ENCODE results near the gene ESYT2.
"Not testable (repeated sequence)": the region's sequence is repeated elsewhere in the genome, so short reads cannot be mapped to it uniquely, and the experiment has no call there.

ESYT2 gene

DNA sequence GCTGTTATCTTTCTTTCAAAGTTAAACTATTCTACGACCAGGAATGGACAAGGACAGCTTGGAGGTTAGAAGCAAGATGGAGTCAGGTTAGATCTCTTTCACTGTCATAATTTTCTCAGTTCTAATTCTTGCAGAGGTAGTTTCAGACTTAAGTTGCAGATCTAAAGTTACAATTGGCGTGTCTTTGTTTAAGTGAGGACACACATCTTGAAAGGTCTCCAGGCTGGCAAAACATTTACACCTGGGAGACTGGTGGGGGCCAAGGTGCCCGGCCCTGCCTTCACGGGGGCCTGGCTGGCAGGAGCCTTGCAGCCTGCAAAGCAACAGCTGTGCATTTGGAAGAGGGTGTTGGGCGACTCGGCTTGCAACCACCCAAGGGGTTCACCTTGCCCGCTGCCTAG is 25.4 kb upstream of the ESYT2 start:
- no peak for DNase-seq

DNA sequence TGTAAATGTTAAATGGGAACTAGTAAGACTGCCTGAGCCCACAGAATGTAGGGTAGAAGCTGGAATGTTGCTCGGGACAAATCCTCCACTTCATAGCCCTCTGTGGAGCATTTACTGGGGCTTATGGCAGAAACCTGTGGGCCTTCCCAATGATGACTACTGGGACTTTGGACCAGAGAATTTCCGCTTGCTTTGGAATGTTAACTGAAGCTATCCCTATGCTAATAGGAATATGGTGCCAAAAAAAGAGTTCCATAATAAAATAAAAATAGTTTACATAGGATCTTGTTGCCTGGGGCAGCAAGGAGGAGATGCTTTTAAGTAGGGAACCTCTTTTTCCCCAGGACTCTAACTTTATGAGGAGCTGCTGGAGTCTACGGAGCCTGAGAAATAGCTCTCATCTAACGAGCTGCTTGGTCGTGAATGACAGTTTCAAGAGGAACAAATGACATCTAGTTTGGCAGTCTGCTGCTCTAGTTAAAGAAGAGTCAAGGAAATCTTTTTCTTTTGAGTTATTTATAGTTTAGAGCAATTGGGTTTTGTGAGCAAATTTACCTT is 21.3 kb upstream of the ESYT2 start:
- no peak for DNase-seq

DNA sequence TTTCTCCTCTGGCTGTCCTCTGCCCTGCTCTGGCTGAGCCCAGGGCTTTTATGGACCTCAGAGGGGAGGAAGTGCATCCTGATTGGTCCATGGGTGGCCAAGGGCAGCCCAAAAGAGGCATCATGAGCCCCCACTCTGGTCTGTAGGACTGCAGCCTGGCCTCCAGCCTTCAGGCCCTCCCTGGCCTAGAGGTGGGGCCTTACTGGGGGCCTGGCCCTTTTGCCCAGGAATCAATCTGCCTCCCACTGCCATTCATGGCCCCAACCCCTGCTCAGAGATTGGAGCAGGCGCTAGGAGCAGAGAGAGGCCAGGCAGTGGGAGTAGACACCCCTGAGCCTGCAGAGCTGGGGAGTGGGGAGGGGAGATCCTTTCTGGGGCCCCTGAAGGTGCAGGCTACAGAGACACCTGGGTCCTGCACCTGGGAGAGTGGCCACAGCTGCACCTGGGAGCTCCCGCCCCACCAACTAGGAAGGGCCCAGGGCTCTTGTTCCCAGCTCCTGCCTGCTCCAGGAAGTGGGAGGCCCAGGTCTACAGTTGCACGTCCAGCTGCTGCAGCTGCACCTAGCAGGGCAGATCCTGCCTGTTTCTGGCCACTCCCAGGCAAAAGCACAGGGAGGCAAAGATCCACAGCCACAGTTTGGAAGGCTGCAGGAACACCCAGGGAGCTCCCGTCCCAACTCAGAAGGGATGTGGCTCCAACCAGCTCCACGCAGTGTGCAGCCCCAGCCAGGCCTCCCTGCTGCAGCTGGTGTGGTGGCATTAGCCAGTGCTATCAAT is 20.6 kb upstream of the ESYT2 start:
- DNase-seq: no peak

DNA sequence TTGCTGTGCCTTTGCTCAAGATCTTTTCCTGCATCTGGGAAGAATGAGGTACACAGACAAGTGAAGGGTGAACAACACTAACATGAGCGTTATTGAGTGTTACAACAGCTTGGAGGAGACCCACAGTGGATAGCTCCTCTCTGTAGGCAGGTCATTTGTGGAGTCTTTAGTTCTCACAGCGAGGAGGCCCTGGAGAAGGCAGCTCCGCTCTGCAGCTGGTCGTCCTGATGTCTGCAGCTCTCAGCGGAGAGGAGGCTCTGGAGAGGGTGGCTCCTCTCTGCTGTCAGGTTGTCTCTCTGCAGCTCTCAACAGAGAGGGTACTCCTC is 20.1 kb upstream of the ESYT2 start:
- DNase-seq: no peak

DNA sequence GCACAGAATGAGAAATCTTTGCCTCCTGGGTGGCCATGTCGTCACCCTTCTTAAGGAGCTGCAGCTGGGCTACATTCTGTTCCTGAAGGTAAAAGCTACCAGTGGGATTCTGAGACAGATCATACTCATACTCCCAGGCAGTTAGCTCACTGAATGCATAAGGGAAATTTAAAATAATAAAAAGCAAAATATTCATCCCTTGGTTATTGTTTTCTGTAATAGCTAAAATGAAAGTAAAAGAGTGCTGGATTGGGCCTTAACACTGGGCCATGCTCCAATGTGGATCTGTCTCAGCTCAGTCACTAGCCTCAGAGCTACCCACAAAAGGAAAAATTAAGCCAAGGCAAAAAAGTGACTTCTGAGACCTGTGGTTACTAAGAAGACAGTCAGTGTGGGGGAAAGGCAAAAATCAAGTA is 18.1 kb upstream of the ESYT2 start:
- no peak for DNase-seq

DNA sequence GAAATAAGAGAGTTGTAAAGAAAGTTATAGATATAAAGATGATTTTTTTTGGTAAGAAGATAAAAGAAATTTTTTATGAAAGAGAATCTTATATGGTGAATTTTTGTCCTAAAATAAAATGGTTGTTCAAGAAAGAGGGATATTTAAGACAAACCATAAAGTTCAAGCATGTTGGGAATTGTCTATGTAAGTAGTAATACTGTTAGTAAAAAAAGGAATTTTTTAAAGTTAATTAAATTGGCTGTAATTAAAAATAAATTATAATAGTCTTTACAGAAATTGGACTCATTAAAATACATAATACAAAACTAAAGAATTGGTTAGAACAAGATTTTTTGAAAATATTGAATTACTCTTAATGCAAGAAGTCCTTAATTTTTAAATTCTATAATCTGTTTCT is 17.0 kb upstream of the ESYT2 start:
- no peak for DNase-seq

DNA sequence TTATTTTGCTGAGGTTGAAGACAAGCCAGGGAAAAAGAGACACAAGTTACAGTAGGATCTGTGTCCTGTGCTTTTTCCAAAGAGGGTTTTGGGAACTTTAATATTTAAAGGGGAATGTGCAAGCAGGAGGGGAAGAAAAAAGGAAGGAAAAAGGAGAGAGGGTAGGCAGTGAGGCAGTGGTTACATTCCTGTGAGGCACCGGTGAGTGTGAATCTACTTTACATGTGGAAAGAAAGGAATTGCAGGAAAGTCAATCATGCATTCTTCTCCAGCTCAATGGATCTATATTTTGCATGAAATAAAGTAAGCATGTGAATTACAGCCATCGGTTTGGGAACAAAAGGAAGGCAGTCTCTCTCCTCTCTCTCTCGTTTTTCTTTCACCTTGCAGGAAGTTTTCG is 14.5 kb upstream of the ESYT2 start:
- no peak for DNase-seq

DNA sequence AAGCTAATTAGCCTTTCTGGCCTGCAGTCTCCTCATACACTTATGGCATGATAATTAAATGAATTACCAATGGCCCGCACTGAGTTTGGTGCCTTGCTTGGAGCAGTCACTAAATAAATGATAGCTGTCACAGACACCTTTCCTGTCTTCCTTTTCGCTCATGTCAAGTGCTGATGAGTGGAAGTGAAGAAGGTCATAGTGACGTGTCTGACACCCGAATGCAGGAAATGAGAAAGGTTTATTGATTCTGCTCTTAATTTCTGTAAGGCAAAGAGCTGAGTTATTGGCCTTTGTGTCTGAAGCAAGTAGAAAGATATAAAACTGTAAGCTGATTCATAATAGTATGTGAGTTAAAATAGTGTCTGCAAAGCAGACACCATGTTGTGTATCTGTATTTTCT is 13.2 kb upstream of the ESYT2 start:
- no peak for DNase-seq

DNA sequence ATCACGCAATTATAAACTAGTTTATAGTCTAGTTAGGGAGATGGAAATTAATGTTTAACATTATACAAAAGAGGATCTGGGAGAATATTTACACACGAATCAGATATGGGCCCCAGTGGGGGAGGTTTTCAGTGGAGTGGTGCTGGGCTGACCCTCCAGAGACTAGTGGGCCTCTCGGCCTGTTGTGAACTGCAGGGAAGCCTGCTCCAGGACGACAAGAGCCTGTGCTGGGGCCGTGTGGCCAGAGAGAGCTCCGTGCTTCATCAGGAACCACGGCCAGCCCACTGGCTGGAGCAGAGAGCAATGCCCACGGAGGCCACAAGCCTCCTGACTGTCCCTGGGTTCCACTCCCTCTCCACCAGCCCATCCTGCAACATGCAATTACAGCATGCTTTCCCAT is 11.3 kb upstream of the ESYT2 start:
- no peak for DNase-seq

DNA sequence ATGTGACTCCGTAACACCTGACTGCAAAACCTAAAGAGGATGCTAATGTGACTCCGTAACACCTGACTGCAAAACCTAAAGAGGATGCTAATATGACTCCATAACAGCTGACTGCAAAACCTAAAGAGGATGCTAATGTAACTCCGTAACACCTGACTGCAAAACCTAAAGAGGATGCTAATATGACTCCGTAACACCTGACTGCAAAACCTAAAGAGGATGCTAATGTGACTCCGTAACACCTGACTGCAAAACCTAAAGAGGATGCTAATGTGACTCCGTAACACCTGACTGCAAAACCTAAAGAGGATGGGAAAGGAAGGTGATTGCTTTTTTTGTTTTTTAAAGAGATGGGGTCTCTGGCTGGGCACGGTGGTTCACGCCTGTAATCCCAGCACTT is 9.9 kb upstream of the ESYT2 start:
- DNase-seq: not testable (repeated sequence)

DNA sequence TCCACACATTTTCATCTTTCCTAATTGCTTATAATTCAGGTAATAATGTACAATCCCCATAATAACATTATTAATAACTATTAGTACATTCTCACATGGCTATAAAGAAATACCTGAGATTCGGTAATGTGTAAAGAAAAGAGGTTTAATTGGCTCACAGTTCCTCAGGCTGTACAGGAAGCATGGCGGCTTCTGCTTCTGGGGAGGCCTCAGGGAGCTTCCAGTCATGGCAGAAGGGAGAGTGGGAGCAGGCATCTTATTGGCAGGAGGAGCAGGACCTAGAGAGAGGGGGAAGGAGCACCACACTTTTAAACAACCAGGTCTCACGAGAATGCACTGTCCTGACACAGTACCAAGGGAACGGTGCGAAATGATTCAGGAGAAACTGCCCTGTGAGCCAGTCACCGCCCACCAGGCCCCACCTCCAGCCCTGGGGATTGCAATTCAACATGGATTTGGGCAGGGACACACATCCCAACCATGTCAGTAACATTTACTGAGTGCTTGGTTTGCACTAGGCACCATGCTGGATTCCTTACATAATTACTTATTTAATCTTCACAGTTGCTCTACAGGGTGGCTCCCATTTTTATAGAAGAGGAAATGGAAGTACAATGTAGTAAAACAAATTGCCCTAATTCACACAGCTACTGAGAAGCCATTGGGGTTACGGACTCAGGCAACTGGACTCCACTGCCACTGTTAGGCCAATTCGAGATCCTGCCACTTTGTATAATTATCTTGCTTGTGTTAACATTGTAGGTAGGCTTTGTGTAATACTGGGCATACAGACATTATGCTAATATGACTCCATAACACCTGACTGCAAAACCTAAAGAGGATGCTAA is 8.7 kb upstream of the ESYT2 start:
- DNase-seq: no peak

DNA sequence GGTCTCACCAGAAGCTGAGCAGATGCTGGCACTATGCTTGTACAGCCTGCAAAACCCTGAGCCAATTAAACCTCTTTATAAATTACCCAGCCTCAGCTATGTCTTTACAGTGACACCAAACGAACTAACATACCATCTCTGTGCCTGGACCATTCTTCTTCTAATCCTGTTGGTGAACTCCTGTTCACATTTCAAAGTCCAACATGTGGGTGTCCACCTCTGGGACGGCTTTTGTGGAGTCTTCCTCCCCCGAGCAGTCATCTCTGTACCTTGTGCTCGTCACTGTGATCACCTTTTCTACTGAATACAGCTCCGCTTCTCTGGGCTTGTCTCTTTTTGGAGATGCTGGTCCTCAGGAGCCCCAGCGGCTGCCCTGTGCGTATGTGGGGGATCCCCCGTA is 7.4 kb upstream of the ESYT2 start:
- no peak for DNase-seq

DNA sequence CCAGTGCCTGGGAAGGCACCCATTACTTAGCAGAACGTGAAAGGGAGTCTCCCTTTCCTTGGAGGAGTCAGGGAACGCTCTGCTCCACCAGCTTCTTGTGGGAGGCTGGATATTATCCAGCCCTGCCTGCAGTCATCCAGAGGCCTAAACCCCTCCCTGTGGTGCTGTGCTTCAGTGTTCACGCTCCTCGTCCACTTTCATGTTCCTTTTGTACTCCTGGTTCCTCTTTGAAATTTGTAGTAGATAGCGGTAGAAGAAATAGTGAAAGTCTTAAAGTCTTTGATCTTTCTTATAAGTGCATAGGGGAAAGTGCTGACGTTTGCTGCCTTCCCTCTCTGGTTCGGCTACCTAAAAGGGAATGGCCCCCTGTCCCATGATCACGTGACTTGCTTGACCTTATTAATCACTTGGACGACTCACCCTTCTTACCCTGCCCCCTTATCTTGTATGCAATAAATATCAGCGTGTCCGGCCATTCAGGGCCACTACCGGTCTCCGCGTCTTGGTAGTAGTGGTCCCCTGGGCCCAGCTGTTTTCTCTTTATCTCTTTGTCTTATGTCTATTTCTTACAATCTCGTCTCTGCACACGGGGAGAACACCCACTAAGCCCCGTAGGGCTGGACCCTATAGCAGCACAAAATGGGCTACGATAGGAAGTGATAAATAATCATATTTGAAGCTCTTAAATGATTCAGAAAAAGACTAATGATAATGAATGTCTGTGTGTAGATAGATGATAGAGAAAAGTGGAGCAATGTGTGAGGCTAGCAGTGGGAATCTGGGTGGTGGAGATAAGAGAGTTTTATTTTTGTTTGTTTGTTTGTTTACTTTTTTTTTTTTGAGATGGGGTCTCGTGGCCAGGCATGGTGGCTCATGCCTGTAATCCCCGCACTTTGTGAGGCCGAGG is 5.8 kb upstream of the ESYT2 start:
- no peak for DNase-seq

DNA sequence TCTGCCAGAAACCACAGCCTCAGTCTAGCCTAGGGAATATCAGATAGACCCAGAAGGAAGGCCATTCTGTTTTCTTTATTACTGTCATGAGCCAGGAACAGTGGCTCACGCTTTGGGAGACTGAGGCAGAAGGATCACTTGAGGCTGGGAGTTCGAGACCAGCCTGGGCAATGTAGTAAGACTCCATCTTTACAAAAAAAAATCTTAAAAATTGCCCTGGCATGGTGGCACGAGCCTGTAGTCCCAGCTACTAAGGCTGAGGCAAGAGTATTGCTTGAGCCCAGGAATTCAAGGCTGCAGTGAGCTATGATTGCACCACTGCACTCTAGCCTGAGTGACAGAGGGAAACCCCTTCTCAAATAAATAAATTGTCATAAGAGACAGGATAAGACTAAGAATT is 3.7 kb upstream of the ESYT2 start:
- no peak for DNase-seq

DNA sequence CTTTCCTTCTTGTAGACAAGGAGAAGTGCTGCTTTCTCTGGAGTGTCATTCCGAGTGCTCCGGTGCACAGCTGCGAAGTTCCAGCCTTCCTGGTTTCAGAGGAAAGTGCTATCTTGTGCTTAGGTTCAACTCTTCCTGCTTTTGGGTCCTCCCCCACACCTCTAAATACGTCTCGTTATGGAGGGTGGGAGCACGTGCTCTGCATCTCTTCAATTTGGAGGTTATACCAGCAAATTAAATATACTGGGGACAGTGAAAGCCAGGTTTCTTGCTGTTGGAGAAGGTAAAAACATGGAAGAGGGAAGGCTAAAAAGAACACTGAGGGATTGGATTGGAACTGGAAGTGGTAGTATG is 2.4 kb upstream of the ESYT2 start:
- DNase-seq: no peak

DNA sequence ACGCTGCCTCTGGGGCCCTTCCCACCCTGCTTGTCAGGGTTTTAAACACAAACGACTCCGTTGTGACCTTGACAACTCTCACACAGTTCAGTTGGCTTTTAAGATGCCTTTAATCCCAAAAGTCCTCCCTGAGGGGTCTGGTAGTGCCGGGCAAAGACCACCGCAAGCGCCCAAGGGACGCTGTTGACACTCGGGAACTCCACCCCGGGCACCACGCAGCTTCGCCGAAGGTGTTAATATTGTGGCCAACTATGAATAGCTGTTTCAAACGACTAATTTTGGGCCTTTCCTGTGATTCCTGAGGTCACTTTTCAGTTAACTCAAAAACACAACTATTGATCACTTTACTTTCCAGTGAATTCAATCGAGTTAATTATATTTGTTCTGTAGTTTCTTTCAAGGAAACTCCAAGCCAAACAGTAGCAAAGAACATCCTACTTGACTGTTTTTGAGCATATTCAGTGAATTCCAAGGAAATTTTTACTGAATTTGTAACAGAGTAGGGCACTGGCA is 958 bp upstream of the ESYT2 start:
- no peak for DNase-seq

DNA sequence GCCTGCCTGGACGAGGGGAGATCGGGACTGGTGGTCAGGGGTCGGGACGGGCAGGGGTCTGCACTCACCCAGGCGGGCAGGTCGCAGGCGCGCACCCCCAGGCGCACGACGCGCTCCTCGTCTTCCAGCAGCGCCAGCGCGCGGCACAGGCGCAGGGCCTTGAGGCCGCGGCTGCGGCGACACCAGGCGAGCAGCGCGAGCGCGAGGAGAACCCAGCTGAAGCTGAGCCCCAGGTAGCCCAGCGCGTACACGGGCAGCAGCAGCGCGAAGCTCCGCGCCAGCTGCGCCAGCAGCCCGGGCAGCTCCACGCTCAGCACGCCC is 328 bp downstream of the ESYT2 start:
- DNase-seq: peak; percentile 55

DNA sequence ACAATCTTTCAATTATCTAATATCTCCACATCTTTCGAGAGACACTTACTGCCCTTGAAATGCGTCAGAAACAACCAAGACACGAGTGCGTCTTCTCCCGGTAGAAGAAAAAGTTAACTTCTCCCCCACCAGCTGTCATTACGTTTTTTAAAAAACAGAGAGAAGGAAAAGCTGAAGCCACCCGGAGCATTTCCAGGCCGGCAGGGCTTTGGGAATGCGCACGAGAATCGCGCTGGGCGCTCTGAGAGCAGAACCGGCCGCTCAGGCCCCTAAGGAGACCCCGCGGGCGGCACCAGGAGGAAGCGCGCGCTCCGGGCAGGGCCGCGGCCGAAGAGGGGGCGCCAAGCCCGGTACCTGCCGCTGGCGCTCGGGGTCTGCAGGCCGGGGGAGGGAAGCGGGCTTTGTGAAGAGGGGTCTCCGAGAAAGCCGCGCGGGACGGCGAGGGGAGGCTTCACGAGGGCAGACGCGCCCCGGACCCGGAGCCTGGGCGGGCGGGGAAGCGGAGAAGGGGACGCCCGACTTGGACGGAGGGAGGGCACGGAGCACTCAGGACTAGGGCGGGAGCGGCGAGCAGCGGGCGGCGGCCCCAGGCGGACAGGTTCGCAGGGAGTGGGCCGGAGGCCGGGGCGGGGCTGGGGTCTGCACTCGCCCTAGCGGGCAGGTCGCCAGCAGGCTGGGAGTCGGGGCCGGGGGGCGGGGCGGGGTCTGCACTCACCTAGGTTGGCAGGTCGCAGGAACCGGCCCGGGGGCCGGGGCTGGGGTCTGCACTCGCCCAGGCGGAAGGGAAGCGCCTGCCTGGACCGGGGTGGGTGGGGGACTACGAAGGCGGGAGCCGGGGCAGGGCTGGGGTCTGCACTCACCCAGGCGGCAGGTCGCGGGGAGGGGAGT is 932 bp downstream of the ESYT2 start:
- DNase-seq: no peak

DNA sequence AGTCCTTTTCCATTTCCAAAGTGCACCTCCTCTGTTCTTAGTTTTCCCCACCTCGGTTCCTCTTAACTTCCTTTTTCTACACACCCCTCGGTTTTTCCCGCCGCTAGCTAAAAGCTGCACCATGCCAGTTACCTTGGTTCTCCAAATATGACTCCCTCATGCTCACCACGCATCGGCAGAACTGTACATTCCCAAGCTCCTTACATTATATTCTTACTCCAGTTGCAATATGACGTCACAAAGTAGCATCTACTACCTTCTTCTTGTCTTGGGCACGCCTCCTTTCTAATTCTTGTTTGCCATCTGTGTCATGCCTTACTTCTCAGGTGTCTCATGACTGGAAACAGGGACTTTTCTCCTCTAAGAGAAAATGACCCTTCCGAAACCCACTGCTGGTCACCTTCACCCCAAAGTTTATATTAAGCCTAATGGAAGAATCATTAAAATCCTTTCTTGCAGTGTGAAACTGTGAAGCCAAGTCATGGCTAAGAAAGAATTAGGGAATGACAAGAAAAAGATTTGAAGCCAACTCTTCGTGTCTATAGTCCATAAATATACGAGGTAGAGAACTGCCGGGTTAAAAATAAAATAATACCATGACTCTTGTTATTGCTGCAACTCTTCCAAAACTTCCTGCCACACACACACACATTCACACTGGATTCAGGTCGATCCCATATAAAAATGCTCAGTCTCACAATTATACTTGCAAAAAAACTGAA is 1.7 kb downstream of the ESYT2 start:
- no peak for DNase-seq

DNA sequence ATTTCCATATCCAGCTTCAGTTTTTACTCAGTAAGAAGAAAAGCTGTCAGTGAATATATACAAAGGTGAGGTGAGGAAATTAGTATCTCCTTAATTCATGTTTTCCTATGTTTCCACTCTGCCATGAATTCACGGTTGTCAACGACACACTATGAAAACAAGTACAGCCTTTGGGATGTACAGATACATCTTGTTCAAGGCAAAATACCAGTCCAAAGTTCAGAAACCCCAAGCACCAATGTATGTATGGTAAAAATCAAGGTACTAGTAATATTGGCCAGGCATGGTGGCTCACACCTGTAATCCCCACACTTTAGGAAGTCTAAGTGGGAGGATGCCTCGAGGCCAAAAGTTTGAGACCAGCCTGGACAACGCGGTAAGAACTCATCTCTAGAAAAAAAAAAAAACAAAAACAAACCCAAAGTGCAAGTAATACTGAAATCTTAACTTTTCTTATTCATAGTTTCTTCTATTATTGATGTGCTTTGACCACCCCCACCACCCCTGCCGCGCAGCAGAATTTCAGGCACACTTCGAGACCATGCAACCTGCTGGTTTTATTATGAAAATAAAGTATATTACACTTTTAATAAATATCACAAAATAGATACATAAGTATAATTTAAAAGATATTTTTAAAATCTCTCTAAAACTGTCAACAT is 3.5 kb downstream of the ESYT2 start:
- DNase-seq: no peak

DNA sequence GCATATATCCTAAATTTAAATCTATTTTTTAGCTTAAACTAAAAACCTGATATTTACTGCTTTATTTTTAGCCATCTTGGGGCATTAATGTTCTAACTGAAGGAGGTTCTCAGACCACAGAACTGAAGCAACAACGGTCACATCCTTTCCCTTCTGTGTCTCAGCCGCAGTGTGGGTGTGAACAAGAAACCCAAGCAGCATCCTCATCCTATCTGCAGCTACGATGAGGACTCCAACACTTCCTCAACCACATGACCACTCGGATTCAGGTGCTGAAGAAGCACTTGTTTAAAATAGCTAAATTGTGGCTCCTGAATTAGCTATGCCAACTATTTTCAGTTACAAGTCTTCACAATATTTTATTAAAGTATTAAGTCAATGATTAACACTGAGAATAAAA is 5.3 kb downstream of the ESYT2 start:
- DNase-seq: no peak

All from NCI-H2171 (cell line).